HepG2 (cell line): ENCODE measurements around the gene COL25A1. TPM values are rescaled to one million over a fixed set of nuclear protein-coding genes. Genes with fewer than 3 reads are reported as not detected.

Experiments
- ATAC-seq: fragments of 200-7000 bp; cut with Tn5 transposase; 3 replicates; pipeline ENCODE4 v1.9.1; 2020; ENCODE audit warnings: mild to moderate bottlenecking, moderate library complexity
- BruUV-seq: library from RNA; stranded (reverse); fragments of 400-500 nt; replicated peaks from 2 replicates; lab custom pipeline; 2021; lab: Mats Ljungman, UMichigan
- CTCF ChIA-PET: fragments of 300-600 bp; formaldehyde crosslinking; extraction: SDS; loops from one replicate; lab custom pipeline; 2021; ENCODE audit warnings: low total read pairs, inconsistent platforms, low intra/inter-chr PET ratio; lab: Yijun Ruan, JAX
- POLR2A ChIA-PET: fragments of 350-600 bp; sonication (Branson Sonifier 250); formaldehyde crosslinking; loops from one replicate; lab custom pipeline; 2020; ENCODE audit warnings: antibody characterized with exemption, inconsistent platforms; lab: Yijun Ruan, JAX
- DNase-seq: peaks from one replicate; pipeline ENCODE4 v3.0.0-alpha.2; 2015; ENCODE audit warnings: low spot score
- FAIRE-seq: peaks from 3 replicates; lab custom pipeline; 2011; peaks lifted over from hg19 to GRCh38; lab: Jason Lieb, UNC
- H2AFZ ChIP-seq: one replicate; pipeline ENCODE4 v1.6.1; 2011; ENCODE audit warnings: low read length, inconsistent platforms
- H3K27ac ChIP-seq: fragments of 300-600 bp; 3 replicates; pipeline ENCODE4 v1.8.0; 2011; ENCODE audit warnings: mixed run types, mild to moderate bottlenecking, mixed read lengths, low read length, inconsistent platforms; ENCODE audit not compliant: insufficient read depth; ENCODE audit errors: extremely low read length
- H3K27me3 ChIP-seq, 2 experiments: fragments of 200-600 bp in 1 of 2; 2 replicates in 1 of 2; 3 replicates in 1 of 2; pipeline versions ENCODE4 v1.6.0 to v1.8.0; 2011; ENCODE audit warnings: low read length in 2 of 2, mild to moderate bottlenecking in 2 of 2, moderate library complexity in 2 of 2, inconsistent platforms in 1 of 2; ENCODE audit not compliant: insufficient read depth in 2 of 2, control insufficient read depth in 1 of 2
- H3K36me3 ChIP-seq, 2 experiments: fragments of 200-600 bp in 1 of 2; replicated peaks in 1 of 2; 2 replicates in 1 of 2; 3 replicates in 1 of 2; pipeline versions ENCODE4 v1.5.1 to v1.8.0; 2011; ENCODE audit warnings: low read length in 2 of 2, inconsistent platforms in 1 of 2; ENCODE audit not compliant: insufficient read depth in 2 of 2, control insufficient read depth in 1 of 2
- H3K4me1 ChIP-seq: 2 replicates; pipeline ENCODE4 v1.5.1; 2012; ENCODE audit warnings: low read length, inconsistent platforms; ENCODE audit not compliant: insufficient read depth
- H3K4me2 ChIP-seq: 2 replicates; pipeline ENCODE4 v1.6.0; 2011; ENCODE audit warnings: low read depth, low read length, inconsistent platforms
- H3K4me3 ChIP-seq, 3 experiments: fragments of 200-600 bp in 1 of 3; sonication (generic), shearing (Covaris generic) in 1 of 3; replicated peaks in 1 of 3; 2 replicates each; pipeline ENCODE4 v1.5.1; 2011 to 2016; ENCODE audit warnings: low read length in 3 of 3, inconsistent platforms in 2 of 3, low read depth in 2 of 3, mild to moderate bottlenecking in 2 of 3, control low read depth in 1 of 3, mixed read lengths in 1 of 3; ENCODE audit not compliant: insufficient read depth in 1 of 3
- H3K79me2 ChIP-seq: one replicate; pipeline ENCODE4 v1.6.1; 2011; ENCODE audit warnings: low read length, inconsistent platforms; ENCODE audit not compliant: insufficient read depth
- H3K9ac ChIP-seq: 2 replicates; pipeline ENCODE4 v1.6.0; 2011; ENCODE audit warnings: mild to moderate bottlenecking, low read depth, low read length, inconsistent platforms; ENCODE audit not compliant: insufficient read depth
- H3K9me3 ChIP-seq: 2 replicates; pipeline ENCODE4 v1.5.1; 2012; ENCODE audit warnings: mild to moderate bottlenecking, low read length
- H4K20me1 ChIP-seq: 2 replicates; pipeline ENCODE4 v1.6.0; 2011; ENCODE audit warnings: inconsistent platforms, mild to moderate bottlenecking, low read length, moderate library complexity; ENCODE audit not compliant: insufficient read depth
- FOXM1 ChIP-seq: sonication (generic); formaldehyde crosslinking; IDR thresholded peaks from 2 replicates; pipeline ENCODE4 v1.5.0; 2020; ENCODE audit warnings: missing genetic modification reagents
- HOXA7 ChIP-seq: sonication (generic); formaldehyde crosslinking; IDR thresholded peaks from 2 replicates; pipeline ENCODE4 v1.8.1; 2022; ENCODE audit warnings: mild to moderate bottlenecking, missing genetic modification reagents, moderate library complexity
- NBN ChIP-seq: fragments of 450-650 bp; conservative IDR thresholded peaks from 2 replicates; pipeline ENCODE4 v1.6.1; 2017
- NFYC ChIP-seq: IDR thresholded peaks from 2 replicates; pipeline ENCODE4 v1.6.1; 2016; ENCODE audit warnings: missing genetic modification reagents, missing compliant biosample characterization
- PRMT3 ChIP-seq: sonication (generic); formaldehyde crosslinking; IDR thresholded peaks from 2 replicates; pipeline ENCODE4 v1.8.1; 2022; ENCODE audit warnings: low read depth, mild to moderate bottlenecking, moderate library complexity, missing genetic modification reagents, borderline replicate concordance
- PRPF4 ChIP-seq: fragments of 200-400 bp; formaldehyde crosslinking; IDR thresholded peaks from 2 replicates; pipeline ENCODE4 v1.6.1; 2016; ENCODE audit warnings: low read length, low read depth; ENCODE audit not compliant: poor library complexity, severe bottlenecking
- TSC22D2 ChIP-seq: sonication (generic); formaldehyde crosslinking; IDR thresholded peaks from 2 replicates; pipeline ENCODE4 v1.5.1; 2020; ENCODE audit warnings: missing genetic modification reagents, mild to moderate bottlenecking, borderline replicate concordance
- ZFP41 ChIP-seq: sonication (generic); formaldehyde crosslinking; IDR thresholded peaks from 2 replicates; pipeline ENCODE4 v1.4.0; 2020; ENCODE audit warnings: mild to moderate bottlenecking, missing genetic modification reagents, borderline replicate concordance
- ZNF367 ChIP-seq: sonication (generic); formaldehyde crosslinking; IDR thresholded peaks from 2 replicates; pipeline ENCODE4 v1.4.0; 2020; ENCODE audit warnings: missing genetic modification reagents, borderline replicate concordance
- ZNF383 ChIP-seq: sonication (generic); formaldehyde crosslinking; IDR thresholded peaks from 2 replicates; pipeline ENCODE4 v1.4.0; 2020; ENCODE audit warnings: missing genetic modification reagents, mild to moderate bottlenecking, borderline replicate concordance
- ZNF674 ChIP-seq: sonication (generic); formaldehyde crosslinking; IDR thresholded peaks from 2 replicates; pipeline ENCODE4 v1.5.0; 2020; ENCODE audit warnings: low read depth, mild to moderate bottlenecking, missing genetic modification reagents
- ZNF746 ChIP-seq: sonication (generic); formaldehyde crosslinking; IDR thresholded peaks from 2 replicates; pipeline ENCODE4 v1.8.0; 2022; ENCODE audit warnings: mild to moderate bottlenecking, missing genetic modification reagents
- ZSCAN30 ChIP-seq: sonication (generic); formaldehyde crosslinking; IDR thresholded peaks from 2 replicates; pipeline ENCODE4 v1.5.0; 2020; ENCODE audit warnings: mild to moderate bottlenecking, missing genetic modification reagents
- WGBS: methylation state at CpG from one replicate; pipeline ENCODE4 v1.1.6; 2017; ENCODE audit warnings: low lambda C conversion rate; 5-methylcytosine and 5-hydroxymethylcytosine counted together
- in situ Hi-C: cut with HindIII; loops from 2 replicates; pipeline ENCODE4 v1.10.0; 2017; ENCODE audit warnings: low pct_unique_long_range_greater_than_20kb; ENCODE audit not compliant: extremely low pct_ligation_motif_present
- intact Hi-C: fragments of 100-400 bp; cut with micrococcal nuclease; formaldehyde crosslinking; loops from one replicate; pipeline ENCODE4 v1.10.0; 2022; ENCODE audit not compliant: unreplicated experiment
- polyA plus RNA-seq, 8 experiments: library from polyadenylated mRNA; depleted of rRNA in 3 of 8; stranded (reverse) in 7 of 8; unstranded in 1 of 8; fragments of >200 nt; fragmentation: Illumina TruSeq in 4 of 8; extraction: Trizol in 4 of 8; gene quantifications; 2 replicates each; pipeline versions ENCODE4 v1.2.1 to v1.2.3, GENCODE V29; 2011 to 2016; ENCODE audit warnings: low read depth in 4 of 8, missing spikeins in 1 of 8, mixed read lengths in 1 of 8; ENCODE audit not compliant: insufficient read depth in 1 of 8
- total RNA-seq, 5 experiments: library from RNA; depleted of rRNA; stranded (reverse); fragments of >200 nt; fragmentation: Illumina TruSeq; extraction: Trizol; gene quantifications; 2 replicates each; pipeline ENCODE4 v1.2.3, GENCODE V29; 2016; ENCODE audit warnings: low read depth in 1 of 5
- TF ChIP-seq, protein P1 (sequence below): sonication (generic); formaldehyde crosslinking; IDR thresholded peaks from 2 replicates; pipeline ENCODE4 v1.4.0; 2020; ENCODE audit warnings: missing genetic modification reagents
- TF ChIP-seq, protein P2 (sequence below): sonication (generic); formaldehyde crosslinking; IDR thresholded peaks from 2 replicates; pipeline ENCODE4 v1.9.0; 2022; ENCODE audit warnings: missing genetic modification reagents, mild to moderate bottlenecking, borderline replicate concordance
- TF ChIP-seq, protein P3 (sequence below): sonication (generic); formaldehyde crosslinking; IDR thresholded peaks from 2 replicates; pipeline ENCODE4 v1.4.0; 2020; ENCODE audit warnings: missing genetic modification reagents

The COL25A1 gene
- total and polyA plus RNA-seq, 2 of the 13 experiments (the other 11 are each of a cell fraction or from before 2014, with no cell fraction given): not detected

DNA sequence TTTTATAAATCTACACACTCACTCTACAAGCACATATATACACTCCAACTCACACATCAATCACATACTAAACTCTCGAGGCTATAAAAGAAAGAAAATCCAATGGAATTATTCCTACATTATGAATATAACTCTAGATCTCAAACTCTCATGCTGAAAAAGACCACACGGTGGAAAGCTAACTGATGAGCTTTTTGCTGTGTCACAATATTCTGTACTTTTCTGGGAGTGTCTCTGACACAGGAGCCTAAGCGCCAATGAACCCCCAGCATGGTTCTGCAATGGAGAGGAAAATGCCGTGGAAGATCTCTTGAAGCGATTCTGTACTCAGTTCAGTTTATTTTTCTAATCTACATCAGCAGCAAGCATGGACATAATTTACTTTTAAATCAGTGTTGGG is 415.4 kb downstream of the COL25A1 start:
- no peaks in the 10 kb centered on the region for H3K4me1 ChIP-seq
- in situ Hi-C loops: no loop called here
- H2AFZ ChIP-seq: no peak overlapping the region
- ChIA-PET CTCF (no interaction called here), POLR2A (no interaction called here)
- no TSS peak for BruUV-seq
- H3K4me2 ChIP-seq: no peak overlapping the region
- H3K79me2 ChIP-seq: no peaks in the 10 kb centered on the region
- intact Hi-C loops: no loop called here
- no peaks in the 10 kb centered on the region for H4K20me1 ChIP-seq
- H3K4me3 ChIP-seq: no peak overlapping the region
- H3K9ac ChIP-seq: no peak overlapping the region
- no peaks in the 10 kb centered on the region for H3K27me3 ChIP-seq
- no peaks in the 10 kb centered on the region for H3K9me3 ChIP-seq
- FAIRE-seq (no peak), DNase-seq (no peak), ATAC-seq (no peak)
- under 1% methylated on average over 5 of the region's 5 CpGs for WGBS
- no peaks in the 10 kb centered on the region for H3K36me3 ChIP-seq
- H3K27ac ChIP-seq: no peak overlapping the region
- no peak for TF ChIP-seq ZNF746 (CRISPR knock-in tag)
- TF ChIP-seq, protein P1, sequence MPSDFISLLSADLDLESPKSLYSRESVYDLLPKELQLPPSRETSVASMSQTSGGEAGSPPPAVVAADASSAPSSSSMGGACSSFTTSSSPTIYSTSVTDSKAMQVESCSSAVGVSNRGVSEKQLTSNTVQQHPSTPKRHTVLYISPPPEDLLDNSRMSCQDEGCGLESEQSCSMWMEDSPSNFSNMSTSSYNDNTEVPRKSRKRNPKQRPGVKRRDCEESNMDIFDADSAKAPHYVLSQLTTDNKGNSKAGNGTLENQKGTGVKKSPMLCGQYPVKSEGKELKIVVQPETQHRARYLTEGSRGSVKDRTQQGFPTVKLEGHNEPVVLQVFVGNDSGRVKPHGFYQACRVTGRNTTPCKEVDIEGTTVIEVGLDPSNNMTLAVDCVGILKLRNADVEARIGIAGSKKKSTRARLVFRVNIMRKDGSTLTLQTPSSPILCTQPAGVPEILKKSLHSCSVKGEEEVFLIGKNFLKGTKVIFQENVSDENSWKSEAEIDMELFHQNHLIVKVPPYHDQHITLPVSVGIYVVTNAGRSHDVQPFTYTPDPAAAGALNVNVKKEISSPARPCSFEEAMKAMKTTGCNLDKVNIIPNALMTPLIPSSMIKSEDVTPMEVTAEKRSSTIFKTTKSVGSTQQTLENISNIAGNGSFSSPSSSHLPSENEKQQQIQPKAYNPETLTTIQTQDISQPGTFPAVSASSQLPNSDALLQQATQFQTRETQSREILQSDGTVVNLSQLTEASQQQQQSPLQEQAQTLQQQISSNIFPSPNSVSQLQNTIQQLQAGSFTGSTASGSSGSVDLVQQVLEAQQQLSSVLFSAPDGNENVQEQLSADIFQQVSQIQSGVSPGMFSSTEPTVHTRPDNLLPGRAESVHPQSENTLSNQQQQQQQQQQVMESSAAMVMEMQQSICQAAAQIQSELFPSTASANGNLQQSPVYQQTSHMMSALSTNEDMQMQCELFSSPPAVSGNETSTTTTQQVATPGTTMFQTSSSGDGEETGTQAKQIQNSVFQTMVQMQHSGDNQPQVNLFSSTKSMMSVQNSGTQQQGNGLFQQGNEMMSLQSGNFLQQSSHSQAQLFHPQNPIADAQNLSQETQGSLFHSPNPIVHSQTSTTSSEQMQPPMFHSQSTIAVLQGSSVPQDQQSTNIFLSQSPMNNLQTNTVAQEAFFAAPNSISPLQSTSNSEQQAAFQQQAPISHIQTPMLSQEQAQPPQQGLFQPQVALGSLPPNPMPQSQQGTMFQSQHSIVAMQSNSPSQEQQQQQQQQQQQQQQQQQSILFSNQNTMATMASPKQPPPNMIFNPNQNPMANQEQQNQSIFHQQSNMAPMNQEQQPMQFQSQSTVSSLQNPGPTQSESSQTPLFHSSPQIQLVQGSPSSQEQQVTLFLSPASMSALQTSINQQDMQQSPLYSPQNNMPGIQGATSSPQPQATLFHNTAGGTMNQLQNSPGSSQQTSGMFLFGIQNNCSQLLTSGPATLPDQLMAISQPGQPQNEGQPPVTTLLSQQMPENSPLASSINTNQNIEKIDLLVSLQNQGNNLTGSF (CRISPR knock-in tag): no peak
- TF ChIP-seq, protein P2, sequence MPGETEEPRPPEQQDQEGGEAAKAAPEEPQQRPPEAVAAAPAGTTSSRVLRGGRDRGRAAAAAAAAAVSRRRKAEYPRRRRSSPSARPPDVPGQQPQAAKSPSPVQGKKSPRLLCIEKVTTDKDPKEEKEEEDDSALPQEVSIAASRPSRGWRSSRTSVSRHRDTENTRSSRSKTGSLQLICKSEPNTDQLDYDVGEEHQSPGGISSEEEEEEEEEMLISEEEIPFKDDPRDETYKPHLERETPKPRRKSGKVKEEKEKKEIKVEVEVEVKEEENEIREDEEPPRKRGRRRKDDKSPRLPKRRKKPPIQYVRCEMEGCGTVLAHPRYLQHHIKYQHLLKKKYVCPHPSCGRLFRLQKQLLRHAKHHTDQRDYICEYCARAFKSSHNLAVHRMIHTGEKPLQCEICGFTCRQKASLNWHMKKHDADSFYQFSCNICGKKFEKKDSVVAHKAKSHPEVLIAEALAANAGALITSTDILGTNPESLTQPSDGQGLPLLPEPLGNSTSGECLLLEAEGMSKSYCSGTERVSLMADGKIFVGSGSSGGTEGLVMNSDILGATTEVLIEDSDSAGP (CRISPR knock-in tag): no peak
- TF ChIP-seq ZNF383 (CRISPR knock-in tag): no peak
- no peak for TF ChIP-seq PRPF4
- no peak for TF ChIP-seq NBN
- TF ChIP-seq ZSCAN30 (CRISPR knock-in tag): no peak
- no peak for TF ChIP-seq FOXM1 (CRISPR knock-in tag)
- no peak for TF ChIP-seq HOXA7 (CRISPR knock-in tag)
- no peak for TF ChIP-seq TSC22D2
- no peak for TF ChIP-seq ZNF367
- TF ChIP-seq, protein P3, sequence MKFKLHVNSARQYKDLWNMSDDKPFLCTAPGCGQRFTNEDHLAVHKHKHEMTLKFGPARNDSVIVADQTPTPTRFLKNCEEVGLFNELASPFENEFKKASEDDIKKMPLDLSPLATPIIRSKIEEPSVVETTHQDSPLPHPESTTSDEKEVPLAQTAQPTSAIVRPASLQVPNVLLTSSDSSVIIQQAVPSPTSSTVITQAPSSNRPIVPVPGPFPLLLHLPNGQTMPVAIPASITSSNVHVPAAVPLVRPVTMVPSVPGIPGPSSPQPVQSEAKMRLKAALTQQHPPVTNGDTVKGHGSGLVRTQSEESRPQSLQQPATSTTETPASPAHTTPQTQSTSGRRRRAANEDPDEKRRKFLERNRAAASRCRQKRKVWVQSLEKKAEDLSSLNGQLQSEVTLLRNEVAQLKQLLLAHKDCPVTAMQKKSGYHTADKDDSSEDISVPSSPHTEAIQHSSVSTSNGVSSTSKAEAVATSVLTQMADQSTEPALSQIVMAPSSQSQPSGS (CRISPR knock-in tag): no peak
- no peak for TF ChIP-seq NFYC (CRISPR knock-in tag)
- TF ChIP-seq PRMT3 (CRISPR knock-in tag): no peak
- no peak for TF ChIP-seq ZFP41 (CRISPR knock-in tag)
- TF ChIP-seq ZNF674 (CRISPR knock-in tag): no peak
